HCT116 (cell line): Measurements from ENCODE around the gene SERPINI1.

Source experiments
- CEBPB ChIP-seq: IDR thresholded peaks from 2 replicates; pipeline ENCODE4 v1.6.1; 2012; ENCODE audit warnings: low read depth
- EZH2 ChIP-seq: fragments of 200-600 bp; sonication (generic); IDR thresholded peaks from 2 replicates; pipeline ENCODE4 v1.6.1; 2017; ENCODE audit warnings: antibody characterized with exemption, mixed run types
- FOSL1 ChIP-seq: IDR thresholded peaks from 2 replicates; pipeline ENCODE4 v1.6.1; 2012; ENCODE audit warnings: low read depth
- JUND ChIP-seq: IDR thresholded peaks from 2 replicates; pipeline ENCODE4 v1.6.1; 2012
- POLR2A ChIP-seq: IDR thresholded peaks from 2 replicates; pipeline ENCODE4 v1.7.0; 2011; ENCODE audit warnings: borderline replicate concordance; ENCODE audit not compliant: insufficient read depth, insufficient read length; ENCODE audit errors: extremely low read depth
- RAD21 ChIP-seq: IDR thresholded peaks from 2 replicates; pipeline ENCODE4 v1.6.1; 2012; ENCODE audit warnings: low read depth, mild to moderate bottlenecking
- SIN3A ChIP-seq: IDR thresholded peaks from 2 replicates; pipeline ENCODE4 v1.6.1; 2012; ENCODE audit warnings: low read depth
- SRF ChIP-seq: IDR thresholded peaks from 2 replicates; pipeline ENCODE4 v1.6.1; 2012; ENCODE audit warnings: low read depth
- TF ChIP-seq, protein P1 (sequence below), 3 experiments: fragments of 200-600 bp in 1 of 3; sonication (generic) in 1 of 3; IDR thresholded peaks in 2 of 3; conservative IDR thresholded peaks in 1 of 3; 2 replicates each; pipeline ENCODE4 v1.5.1; 2012 to 2017; ENCODE audit warnings: low read depth in 2 of 3, low read length in 2 of 3, antibody characterized with exemption in 1 of 3, borderline replicate concordance in 1 of 3, control low read depth in 1 of 3, mild to moderate bottlenecking in 1 of 3, mixed read lengths in 1 of 3, mixed run types in 1 of 3, moderate library complexity in 1 of 3; ENCODE audit not compliant: insufficient read depth in 1 of 3
- TF ChIP-seq, protein P2 (sequence below): IDR thresholded peaks from 2 replicates; pipeline ENCODE4 v1.6.1; 2012; ENCODE audit warnings: low read depth

DNA sequence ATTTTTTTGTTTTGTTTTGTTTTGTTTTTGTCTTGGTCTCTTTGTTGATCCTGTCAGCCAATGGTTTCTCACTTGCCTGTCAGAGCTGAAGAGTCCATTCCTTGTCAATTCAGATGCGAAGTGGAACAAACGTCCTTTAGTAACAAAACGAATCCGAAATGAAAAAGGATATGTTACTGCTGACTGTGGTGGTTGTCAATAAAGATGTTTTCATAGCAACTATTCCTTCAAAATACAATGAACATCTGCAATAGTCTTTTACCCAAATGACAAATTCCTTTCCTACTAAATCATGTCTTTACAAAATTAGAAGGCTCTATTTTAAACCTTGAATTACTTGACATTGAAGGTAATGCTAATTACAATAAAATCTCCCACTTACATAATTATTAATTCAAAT is 134.7 kb downstream of the SERPINI1 start:
- TF ChIP-seq EZH2 (no peak), CEBPB (no peak), RAD21 (no peak), SRF (no peak), JUND (no peak), SIN3A (no peak), FOSL1 (no peak), POLR2A (no peak)
- TF ChIP-seq, protein P1, sequence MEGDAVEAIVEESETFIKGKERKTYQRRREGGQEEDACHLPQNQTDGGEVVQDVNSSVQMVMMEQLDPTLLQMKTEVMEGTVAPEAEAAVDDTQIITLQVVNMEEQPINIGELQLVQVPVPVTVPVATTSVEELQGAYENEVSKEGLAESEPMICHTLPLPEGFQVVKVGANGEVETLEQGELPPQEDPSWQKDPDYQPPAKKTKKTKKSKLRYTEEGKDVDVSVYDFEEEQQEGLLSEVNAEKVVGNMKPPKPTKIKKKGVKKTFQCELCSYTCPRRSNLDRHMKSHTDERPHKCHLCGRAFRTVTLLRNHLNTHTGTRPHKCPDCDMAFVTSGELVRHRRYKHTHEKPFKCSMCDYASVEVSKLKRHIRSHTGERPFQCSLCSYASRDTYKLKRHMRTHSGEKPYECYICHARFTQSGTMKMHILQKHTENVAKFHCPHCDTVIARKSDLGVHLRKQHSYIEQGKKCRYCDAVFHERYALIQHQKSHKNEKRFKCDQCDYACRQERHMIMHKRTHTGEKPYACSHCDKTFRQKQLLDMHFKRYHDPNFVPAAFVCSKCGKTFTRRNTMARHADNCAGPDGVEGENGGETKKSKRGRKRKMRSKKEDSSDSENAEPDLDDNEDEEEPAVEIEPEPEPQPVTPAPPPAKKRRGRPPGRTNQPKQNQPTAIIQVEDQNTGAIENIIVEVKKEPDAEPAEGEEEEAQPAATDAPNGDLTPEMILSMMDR (IDR thresholded peaks at IDR 0.05 in 2 of 3, conservative IDR thresholded peaks at IDR 0.05 in 1 of 3; ENCODE audit: borderline replicate concordance in 1 of 3, insufficient read depth in 1 of 3, low read depth in 2 of 3, low read length in 2 of 3), result no peak
- TF ChIP-seq, protein P2, sequence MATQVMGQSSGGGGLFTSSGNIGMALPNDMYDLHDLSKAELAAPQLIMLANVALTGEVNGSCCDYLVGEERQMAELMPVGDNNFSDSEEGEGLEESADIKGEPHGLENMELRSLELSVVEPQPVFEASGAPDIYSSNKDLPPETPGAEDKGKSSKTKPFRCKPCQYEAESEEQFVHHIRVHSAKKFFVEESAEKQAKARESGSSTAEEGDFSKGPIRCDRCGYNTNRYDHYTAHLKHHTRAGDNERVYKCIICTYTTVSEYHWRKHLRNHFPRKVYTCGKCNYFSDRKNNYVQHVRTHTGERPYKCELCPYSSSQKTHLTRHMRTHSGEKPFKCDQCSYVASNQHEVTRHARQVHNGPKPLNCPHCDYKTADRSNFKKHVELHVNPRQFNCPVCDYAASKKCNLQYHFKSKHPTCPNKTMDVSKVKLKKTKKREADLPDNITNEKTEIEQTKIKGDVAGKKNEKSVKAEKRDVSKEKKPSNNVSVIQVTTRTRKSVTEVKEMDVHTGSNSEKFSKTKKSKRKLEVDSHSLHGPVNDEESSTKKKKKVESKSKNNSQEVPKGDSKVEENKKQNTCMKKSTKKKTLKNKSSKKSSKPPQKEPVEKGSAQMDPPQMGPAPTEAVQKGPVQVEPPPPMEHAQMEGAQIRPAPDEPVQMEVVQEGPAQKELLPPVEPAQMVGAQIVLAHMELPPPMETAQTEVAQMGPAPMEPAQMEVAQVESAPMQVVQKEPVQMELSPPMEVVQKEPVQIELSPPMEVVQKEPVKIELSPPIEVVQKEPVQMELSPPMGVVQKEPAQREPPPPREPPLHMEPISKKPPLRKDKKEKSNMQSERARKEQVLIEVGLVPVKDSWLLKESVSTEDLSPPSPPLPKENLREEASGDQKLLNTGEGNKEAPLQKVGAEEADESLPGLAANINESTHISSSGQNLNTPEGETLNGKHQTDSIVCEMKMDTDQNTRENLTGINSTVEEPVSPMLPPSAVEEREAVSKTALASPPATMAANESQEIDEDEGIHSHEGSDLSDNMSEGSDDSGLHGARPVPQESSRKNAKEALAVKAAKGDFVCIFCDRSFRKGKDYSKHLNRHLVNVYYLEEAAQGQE, result no peak
